HUES64 (cell line): ENCODE results near the gene SRSF10.

Experiments used
- H3K27ac ChIP-seq: 2 replicates; pipeline ENCODE4 v1.7.0; 2013; ENCODE audit warnings: low read depth, low read length, inconsistent platforms
- H3K27me3 ChIP-seq: 2 replicates; pipeline ENCODE4 v1.6.1; 2013; ENCODE audit warnings: mild to moderate bottlenecking, low read length; ENCODE audit not compliant: insufficient read depth
- H3K36me3 ChIP-seq: 2 replicates; pipeline ENCODE4 v1.6.1; 2013; ENCODE audit warnings: mild to moderate bottlenecking, low read length; ENCODE audit not compliant: insufficient read depth
- H3K4me1 ChIP-seq: 2 replicates; pipeline ENCODE4 v1.6.1; 2013; ENCODE audit warnings: mild to moderate bottlenecking, low read length, moderate library complexity; ENCODE audit not compliant: insufficient read depth
- H3K4me3 ChIP-seq: 2 replicates; pipeline ENCODE4 v1.5.1; 2013; ENCODE audit warnings: mild to moderate bottlenecking, low read length, moderate library complexity
- H3K9ac ChIP-seq: 2 replicates; pipeline ENCODE4 v1.6.1; 2013; ENCODE audit warnings: mild to moderate bottlenecking, low read depth, low read length
- H3K9me3 ChIP-seq: 2 replicates; pipeline ENCODE4 v1.6.1; 2013; ENCODE audit warnings: low read depth, low read length; ENCODE audit not compliant: insufficient read depth
- WGBS: fragments of 150-250, 120-280 bp; methylation state at CpG from one replicate; pipeline ENCODE4 v1.1.7; 2013; ENCODE audit warnings: missing lambda C conversion rate; 5-methylcytosine and 5-hydroxymethylcytosine counted together

SRSF10 gene

DNA sequence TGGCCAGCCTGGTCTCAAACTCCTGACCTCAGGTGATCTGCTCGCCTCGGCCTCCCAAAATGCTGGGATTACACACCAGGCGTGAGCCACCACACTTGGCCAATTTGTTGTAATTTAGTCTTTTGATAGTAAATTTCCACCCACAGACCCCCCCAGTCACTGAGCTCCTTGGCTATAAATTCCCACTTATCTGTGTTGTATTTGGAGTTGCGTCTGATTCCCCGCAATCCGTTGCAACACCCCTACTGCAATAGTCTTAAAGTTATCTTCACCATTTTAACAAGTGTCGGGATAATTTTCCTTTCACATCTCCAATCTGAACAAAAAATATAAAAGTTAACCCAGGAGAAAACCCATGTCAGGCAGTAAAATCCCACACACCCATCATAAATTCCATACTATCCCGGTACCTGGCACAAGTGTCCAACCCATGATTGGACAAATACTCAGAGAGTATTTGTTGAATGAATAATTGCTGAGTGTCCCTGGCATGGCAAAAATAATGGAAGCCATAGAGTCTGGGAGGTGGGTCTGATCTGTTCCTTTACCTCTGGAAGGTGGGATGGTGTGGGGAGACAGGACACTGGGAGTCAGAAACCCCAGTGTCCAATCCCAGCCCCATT, 57.7 kb downstream of the SRSF10 start:
- Histone ChIP-seq H3K27ac (no peak overlapping the region), H3K4me1 (no peaks in the 10 kb centered on the region), H3K9me3 (no peaks in the 10 kb centered on the region), H3K9ac (no peak overlapping the region), H3K27me3 (no peaks in the 10 kb centered on the region), H3K4me3 (no peak overlapping the region), H3K36me3 (no peaks in the 10 kb centered on the region)
- 94% methylated on average over 8 of the region's 8 CpGs for WGBS

- no peak overlapping the region for H3K4me3 ChIP-seq
- WGBS: 64% methylated on average over 12 of the region's 12 CpGs
- no peaks in the 10 kb centered on the region for H3K4me1 ChIP-seq
- H3K36me3 ChIP-seq: no peaks in the 10 kb centered on the region
- H3K9ac ChIP-seq: no peak overlapping the region
- H3K27me3 ChIP-seq: no peaks in the 10 kb centered on the region
- no peaks in the 10 kb centered on the region for H3K9me3 ChIP-seq
- H3K27ac ChIP-seq: no peak overlapping the region
Observed at GRCh38 chr1:23916209-23917131, 63.7 kb downstream of the SRSF10 start.

- H3K9me3 ChIP-seq: no peaks in the 10 kb centered on the region
- no peak overlapping the region for H3K9ac ChIP-seq
- H3K4me3 ChIP-seq: no peak overlapping the region
- no peaks in the 10 kb centered on the region for H3K4me1 ChIP-seq
- no peaks in the 10 kb centered on the region for H3K36me3 ChIP-seq
- WGBS: 95% methylated on average over 5 of the region's 5 CpGs
- no peak overlapping the region for H3K27ac ChIP-seq
- H3K27me3 ChIP-seq: no peaks in the 10 kb centered on the region; the same call in 1 of the 2 replicates
Observed at GRCh38 chr1:23915466-23915865, 64.7 kb downstream of the SRSF10 start.

DNA sequence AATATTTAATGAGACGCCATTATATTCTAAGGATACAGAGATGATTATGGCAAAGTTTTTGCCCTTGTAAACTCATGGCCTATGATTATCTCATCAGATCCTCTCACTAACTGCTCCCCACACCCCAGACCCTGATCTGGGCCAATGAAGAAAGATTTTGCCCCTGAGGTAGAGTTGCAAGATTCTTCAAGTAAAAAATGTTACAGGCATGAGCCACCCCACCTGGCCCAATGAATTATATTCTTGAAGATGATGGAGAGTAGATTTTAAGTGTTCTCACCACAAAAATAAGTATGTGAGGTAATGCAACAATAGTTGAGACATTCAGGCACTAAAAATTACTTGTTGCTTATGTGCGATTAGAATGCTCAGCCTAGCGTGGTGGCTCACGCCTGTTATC, 65.2 kb downstream of the SRSF10 start:
- H3K36me3 ChIP-seq: no peaks in the 10 kb centered on the region
- H3K9me3 ChIP-seq: no peaks in the 10 kb centered on the region
- no peak overlapping the region for H3K9ac ChIP-seq
- no peaks in the 10 kb centered on the region for H3K4me1 ChIP-seq
- H3K27ac ChIP-seq: no peak overlapping the region
- 95% methylated on average over 3 of the region's 4 CpGs for WGBS
- no peak overlapping the region for H3K4me3 ChIP-seq
- no peaks in the 10 kb centered on the region; the same call in 1 of the 2 replicates for H3K27me3 ChIP-seq
